ENCODE results near the gene ONECUT1. TPM values are rescaled to one million over a fixed set of nuclear protein-coding genes. Genes with fewer than 3 reads are reported as not detected.

ONECUT1 gene
- polyA plus RNA-seq, 3 donors from 2014 or later, result not detected

Other genes starting within 250 kb of the ONECUT1 start
- 10 to 100 TPM; 62.9 to 88.5 (median 71.2) TPM for gene ARPP19, start 221.3 kb downstream of the ONECUT1 start, polyA plus RNA-seq
- 10 to 100 TPM in 1 of 3 donors, 1 to 10 TPM in 2; 7.6 to 15.7 (median 9.3) TPM for gene ATOSA, start 110.9 kb downstream of the ONECUT1 start, polyA plus RNA-seq

Measured in immature natural killer cell (primary cell).